Gastrocnemius medialis (tissue), 4 donors: Measurements from ENCODE around the gene UAP1L1. TPM values are rescaled to one million over a fixed set of nuclear protein-coding genes. Genes with fewer than 3 reads are reported as not detected.

Source experiments
- ATAC-seq, 2 donors: fragments of 150-250 bp; one replicate each; pipeline ENCODE4 v1.9.1; 2016
- DNase-seq, 2 donors: peaks; one replicate each; pipeline ENCODE4 v3.0.0-alpha.2; 2019
- H3K27ac ChIP-seq, 4 donors: fragments of 200-600 bp; sonication (generic); 1 replicate in 1 of 4; 2 replicates in 3 of 4; pipeline ENCODE4 v1.5.1; 2016 to 2018; ENCODE audit warnings: mild to moderate bottlenecking in 2 of 4, moderate library complexity in 1 of 4
- H3K27me3 ChIP-seq, 3 donors: fragments of 200-600 bp; sonication (generic) in 2 of 3; 1 replicate in 1 of 3; 2 replicates in 2 of 3; pipeline versions ENCODE4 v1.5.1 to v1.6.0; 2016 to 2019; ENCODE audit warnings: mild to moderate bottlenecking in 1 of 3, moderate library complexity in 1 of 3
- H3K36me3 ChIP-seq, 2 donors: fragments of 200-600 bp; sonication (generic) in 1 of 2; one replicate each; pipeline ENCODE4 v1.5.1; 2017 to 2018
- H3K4me1 ChIP-seq, 2 donors: fragments of 200-600 bp; sonication (generic) in 1 of 2; one replicate each; pipeline ENCODE4 v1.5.1; 2016 to 2017; ENCODE audit warnings: mild to moderate bottlenecking in 2 of 2
- H3K4me3 ChIP-seq, 4 donors: fragments of 200-600 bp; sonication (generic) in 3 of 4; 1 replicate in 1 of 4; 2 replicates in 3 of 4; pipeline ENCODE4 v1.5.1; 2016 to 2019; ENCODE audit warnings: mild to moderate bottlenecking in 2 of 4
- H3K9me3 ChIP-seq, 3 donors: fragments of 200-600 bp; sonication (generic) in 2 of 3; 1 replicate in 1 of 3; 2 replicates in 2 of 3; pipeline ENCODE4 v1.5.1; 2016 to 2019
- CTCF ChIP-seq, 5 experiments: fragments of 450-650 bp in 3 of 5; fragments of 200-600 bp in 2 of 5; sonication (generic) in 2 of 5; IDR thresholded peaks in 4 of 5; conservative IDR thresholded peaks in 1 of 5; 1 replicate in 4 of 5; 2 replicates in 1 of 5; pipeline ENCODE4 v1.5.1; 2016 to 2019; ENCODE audit warnings: antibody characterized with exemption in 5 of 5, mild to moderate bottlenecking in 3 of 5, moderate library complexity in 3 of 5
- POLR2A ChIP-seq, 2 donors: fragments of 450-650 bp; IDR thresholded peaks; one replicate each; pipeline ENCODE4 v1.6.1; 2017; ENCODE audit warnings: antibody characterized with exemption in 2 of 2, mild to moderate bottlenecking in 2 of 2, moderate library complexity in 2 of 2
- in situ Hi-C, 4 donors: fragments of 200-750 bp; cut with MboI; loops; one replicate each; pipeline versions ENCODE4 v1.15.0 to v1.8.0; 2017; ENCODE audit warnings: low sequenced_read_pairs in 4 of 4
- intact Hi-C: fragments of 100-400 bp; cut with DNase I; formaldehyde crosslinking; loops from one replicate; pipeline ENCODE4 v1.15.1; 2023; ENCODE audit warnings: low total_unique reads
- total RNA-seq, 4 donors: library from RNA; depleted of rRNA; stranded (reverse); fragments of >200 nt; gene quantifications; one replicate each; pipeline versions ENCODE4 v1.1.0 to v1.2.3, GENCODE V29; 2016

Gene UAP1L1
- total RNA-seq, 4 donors from 2014 or later: 0.49 to 2.5 (median 1.5) TPM

GRCh38 chr9:137107312-137107921 lies 30.1 kb downstream of the UAP1L1 start:
- in situ Hi-C loops (no loop called here), intact Hi-C loops (no loop called here)

GRCh38 chr9:137107982-137108381 lies 30.7 kb downstream of the UAP1L1 start:
- no peak for ATAC-seq
- intact Hi-C loops (no loop called here), in situ Hi-C loops (no loop called here)
- Histone ChIP-seq H3K9me3 (no peaks in the 10 kb centered on the region), H3K27me3 (no peaks in the 10 kb centered on the region), H3K4me1 (no peaks in the 10 kb centered on the region), H3K36me3 (peaks cover 0 to 90% of the 10 kb centered on the region in 2 donors), H3K27ac (no peak overlapping the region), H3K4me3 (no peak overlapping the region)
- DNase-seq: no peak
- TF ChIP-seq POLR2A (IDR thresholded peaks at IDR 0.05) (no peak), CTCF (IDR thresholded peaks at IDR 0.05 in 4 of 5, conservative IDR thresholded peaks at IDR 0.05 in 1 of 5) (no peak)

More at GRCh38 chr9:137107312-137107921, 30.1 kb downstream of the UAP1L1 start:
- Histone ChIP-seq H3K4me3 (no peak overlapping the region), H3K27me3 (no peaks in the 10 kb centered on the region), H3K27ac (no peak overlapping the region), H3K9me3 (no peaks in the 10 kb centered on the region), H3K4me1 (no peaks in the 10 kb centered on the region), H3K36me3 (peaks cover 0 to 90% of the 10 kb centered on the region in 2 donors)
- ATAC-seq (no peak), DNase-seq (no peak)
- TF ChIP-seq CTCF (IDR thresholded peaks at IDR 0.05 in 4 of 5, conservative IDR thresholded peaks at IDR 0.05 in 1 of 5) (no peak), POLR2A (IDR thresholded peaks at IDR 0.05) (no peak)

GRCh38 chr9:137108608-137109249 lies 31.4 kb downstream of the UAP1L1 start:
- Histone ChIP-seq H3K36me3 (peaks cover 0 to 85% of the 10 kb centered on the region in 2 donors), H3K27me3 (no peaks in the 10 kb centered on the region), H3K27ac (no peak overlapping the region), H3K9me3 (no peaks in the 10 kb centered on the region), H3K4me1 (peaks cover 0 to 4% of the 10 kb centered on the region in 2 donors), H3K4me3 (no peak overlapping the region)
- intact Hi-C loops (no loop called here), in situ Hi-C loops (no loop called here)
- no peak for DNase-seq
- TF ChIP-seq CTCF (IDR thresholded peaks at IDR 0.05 in 4 of 5, conservative IDR thresholded peaks at IDR 0.05 in 1 of 5) (no peak), POLR2A (IDR thresholded peaks at IDR 0.05) (no peak)
- no peak for ATAC-seq

- in situ Hi-C loops: loop anchor here in 2 of 4 donors (10.0 kb wide), 1 partner anchor 125 kb away; the partner anchor contains the start of gene SLC34A3 (in 2 of the 2)
- Histone ChIP-seq H3K36me3 (peaks cover 0 to 77% of the 10 kb centered on the region in 2 donors), H3K27ac (no peak overlapping the region), H3K4me1 (peaks cover 0 to 5% of the 10 kb centered on the region in 2 donors), H3K9me3 (no peaks in the 10 kb centered on the region), H3K27me3 (no peaks in the 10 kb centered on the region), H3K4me3 (no peak overlapping the region)
- no peak for TF ChIP-seq POLR2A (IDR thresholded peaks at IDR 0.05)
- no peak for TF ChIP-seq CTCF (IDR thresholded peaks at IDR 0.05 in 4 of 5, conservative IDR thresholded peaks at IDR 0.05 in 1 of 5)
- intact Hi-C loops: no loop called here
- ATAC-seq (no peak), DNase-seq (no peak)
Observed at GRCh38 chr9:137109250-137110146, 32.2 kb downstream of the UAP1L1 start.
